SIG-M5 treated with dmso at 0.1 percent for 504 hours (cell line): ENCODE results near the gene RNF10.
"Not testable (repeated sequence)": the region's sequence is repeated elsewhere in the genome, so short reads cannot be mapped to it uniquely, and the experiment has no call there.

Experiments
- DNase-seq: peaks from one replicate; lab custom pipeline; 2025; ENCODE audit not compliant: unreplicated experiment; lab: John Stamatoyannopoulos, UW

Gene RNF10

GRCh38 chr12:120534203-120534702 lies at the start of gene RNF10:
Gene RNF10 (plus strand): TSS chr12:120534356. CDS start chr12:120534812, 456 bp downstream.
- peak; percentile 89 for DNase-seq

- no peak for DNase-seq
Measured at GRCh38 chr12:120485961-120486881, 47.9 kb upstream of the RNF10 start.

GRCh38 chr12:120487552-120487951 lies 46.6 kb upstream of the RNF10 start:
- not testable (repeated sequence) for DNase-seq

GRCh38 chr12:120488057-120488640 lies 46.0 kb upstream of the RNF10 start:
- no peak for DNase-seq

- DNase-seq: no peak
Measured at GRCh38 chr12:120489018-120489417, 45.1 kb upstream of the RNF10 start.

DNA sequence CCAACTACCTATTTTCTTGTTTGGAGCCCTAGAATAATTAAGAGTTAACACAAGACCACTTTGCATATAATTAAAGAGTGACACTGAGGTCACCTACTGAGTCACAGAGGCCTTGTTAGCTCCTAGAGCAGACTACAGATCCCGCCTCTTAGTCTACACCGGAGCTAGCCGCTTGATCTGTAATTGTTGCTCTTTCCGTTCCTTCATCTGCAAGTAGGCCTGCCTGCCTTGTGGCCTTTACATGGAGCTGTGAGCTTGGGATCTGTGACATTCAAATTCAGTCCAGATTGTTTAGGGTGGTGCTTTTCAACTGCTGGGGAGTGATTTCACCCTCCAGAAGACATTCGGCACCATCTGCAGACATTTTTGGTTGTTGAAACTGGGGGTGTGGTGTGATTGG lies 43.8 kb upstream of the RNF10 start:
- no peak for DNase-seq

DNA sequence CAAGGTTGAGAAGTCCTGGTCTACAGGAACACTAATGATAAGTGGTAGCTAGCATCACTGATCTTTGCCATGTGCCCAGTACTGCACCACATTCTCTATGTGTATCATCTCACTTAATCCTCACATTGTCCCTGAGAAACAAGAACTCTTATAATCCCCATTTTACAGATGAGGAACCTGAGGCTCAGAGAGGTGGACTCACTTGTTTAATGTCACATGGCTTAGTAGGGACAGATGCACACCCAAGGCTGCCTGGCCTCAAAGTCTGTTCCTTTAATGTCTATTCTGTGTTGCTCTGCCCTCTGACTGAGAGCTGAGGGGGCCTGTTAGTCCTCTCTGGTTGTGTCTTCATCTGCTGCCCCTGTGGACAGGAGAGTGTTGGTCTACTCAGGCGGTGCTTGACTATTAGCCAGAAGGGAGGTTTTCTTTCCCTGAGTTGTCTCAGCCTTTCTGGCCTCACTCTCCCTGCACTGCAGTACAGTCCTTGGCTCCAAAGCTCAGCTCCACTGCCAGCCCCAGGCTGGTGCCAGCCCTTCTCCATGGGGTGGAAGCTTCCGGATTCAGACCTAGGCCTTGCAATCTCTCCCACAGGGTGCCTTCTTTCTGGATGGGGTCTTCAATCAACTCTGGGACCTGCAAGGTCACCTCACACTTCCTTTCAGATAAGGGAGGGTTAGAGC lies 43.2 kb upstream of the RNF10 start:
- no peak for DNase-seq

DNA sequence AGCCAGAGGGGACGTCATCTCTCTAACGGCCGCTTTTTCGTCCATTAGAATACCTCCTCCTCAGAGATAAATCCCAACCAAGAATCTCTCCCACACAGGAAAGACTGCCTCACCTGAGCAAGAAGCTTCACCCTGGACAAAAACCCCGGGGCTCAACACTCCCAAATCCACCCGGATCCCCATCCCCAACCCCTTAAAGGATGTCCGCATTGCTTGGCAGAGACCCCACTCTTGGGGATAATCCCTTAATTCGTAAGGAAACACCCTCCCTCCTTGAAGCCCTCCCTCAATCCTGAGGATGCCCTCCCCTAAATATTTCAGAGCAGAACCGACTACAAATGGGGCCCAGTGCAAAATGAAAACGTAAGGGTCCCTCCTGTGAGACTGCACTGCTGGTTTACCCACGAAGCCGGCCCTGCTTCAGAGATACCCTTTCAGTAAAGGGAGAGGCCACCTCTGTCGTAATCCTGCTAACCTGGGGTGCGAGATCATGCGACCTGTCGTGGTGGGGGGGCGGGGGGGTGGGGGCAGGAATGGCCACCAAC lies 38.9 kb upstream of the RNF10 start:
- DNase-seq: no peak

GRCh38 chr12:120495731-120496412 lies 38.3 kb upstream of the RNF10 start, which contains the start of gene DYNLL1:
Gene DYNLL1 (plus strand): TSS chr12:120496113. CDS start chr12:120496422, 309 bp downstream.
- DNase-seq: peak; percentile 95

DNA sequence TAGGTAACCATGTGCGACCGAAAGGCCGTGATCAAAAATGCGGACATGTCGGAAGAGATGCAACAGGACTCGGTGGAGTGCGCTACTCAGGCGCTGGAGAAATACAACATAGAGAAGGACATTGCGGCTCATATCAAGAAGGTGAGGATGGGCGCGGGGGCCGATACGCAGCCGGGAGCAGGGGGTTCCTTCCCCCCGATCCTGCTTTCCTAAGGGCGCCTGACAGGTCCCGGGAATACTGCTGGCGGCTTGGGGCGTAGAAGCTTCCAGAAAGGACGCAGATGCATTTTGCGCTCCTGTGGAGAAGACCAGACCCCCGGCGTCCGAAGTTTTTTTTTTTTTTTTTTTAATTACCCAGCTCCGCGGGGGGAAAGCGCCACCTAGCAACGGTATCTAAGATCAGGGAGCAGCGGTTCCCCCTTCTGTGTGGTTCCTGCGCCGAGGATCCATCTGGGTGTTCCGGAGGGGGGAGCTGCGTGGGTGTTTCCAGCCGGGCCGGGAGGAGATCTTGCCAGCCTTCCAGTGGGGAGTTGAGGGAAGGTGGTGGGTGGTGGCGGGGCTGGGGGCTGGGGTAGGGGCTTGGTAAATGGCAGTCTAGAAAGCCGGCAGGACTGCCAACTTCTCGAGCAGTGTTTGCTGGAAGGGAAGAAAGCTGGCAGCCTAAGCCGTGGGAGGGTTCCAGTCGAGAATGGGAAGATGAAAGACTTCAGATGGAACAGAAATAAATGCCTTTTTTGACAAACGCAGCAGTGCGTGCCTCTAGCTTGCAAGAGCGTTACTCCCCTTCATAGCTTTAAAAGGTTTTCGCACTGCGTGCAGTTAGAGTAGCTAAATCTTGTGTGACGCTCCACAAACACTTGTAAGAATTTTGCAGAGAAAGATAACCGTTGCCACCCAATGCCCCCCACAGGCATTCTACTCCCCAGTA lies 37.5 kb upstream of the RNF10 start:
- DNase-seq: peak; percentile 79

- DNase-seq: no peak
Measured at GRCh38 chr12:120497524-120498150, 36.5 kb upstream of the RNF10 start.

- DNase-seq: no peak
Measured at GRCh38 chr12:120498870-120499515, 35.2 kb upstream of the RNF10 start.

- no peak for DNase-seq
Measured at GRCh38 chr12:120500581-120500980, 33.6 kb upstream of the RNF10 start.

- no peak for DNase-seq
Measured at GRCh38 chr12:120504587-120504986, 29.6 kb upstream of the RNF10 start.

DNA sequence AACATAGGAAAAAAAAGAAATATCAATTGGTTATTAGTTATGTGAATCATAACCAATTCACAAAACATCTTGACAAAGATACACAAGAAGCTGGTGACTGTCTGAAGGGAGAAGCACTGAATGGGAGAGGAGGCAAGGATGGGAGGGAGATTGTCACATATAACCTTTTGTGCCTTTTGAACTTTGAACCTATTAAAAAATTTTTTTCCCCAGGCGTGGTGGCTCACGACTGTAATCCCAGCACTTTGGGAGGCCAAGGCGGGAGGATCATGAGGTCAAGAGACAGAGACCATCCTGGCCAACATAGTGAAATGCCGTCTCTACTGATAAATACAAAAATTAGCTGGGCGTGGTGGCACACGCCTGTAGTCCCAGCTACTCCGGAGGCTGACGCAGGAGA lies 25.6 kb upstream of the RNF10 start:
- DNase-seq: no peak

DNA sequence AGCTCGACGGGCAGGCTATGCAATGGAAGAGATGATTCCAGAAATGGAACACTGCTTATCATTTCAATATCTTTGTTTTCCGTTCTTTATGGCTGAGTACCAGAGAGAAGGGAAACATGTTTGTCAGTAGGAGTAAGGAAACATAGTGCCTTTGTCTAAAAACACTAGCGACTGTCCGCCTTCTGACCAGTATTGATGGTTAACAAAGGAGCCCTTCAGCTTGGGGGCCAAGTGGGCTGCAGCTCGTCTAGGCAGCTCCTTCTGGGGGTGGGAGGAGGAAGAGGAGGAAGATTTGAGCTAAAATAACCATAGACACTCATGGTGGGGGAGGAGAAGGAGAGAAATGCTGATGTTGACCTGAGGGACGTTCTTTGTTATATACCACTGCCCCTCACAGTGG lies 20.2 kb upstream of the RNF10 start:
- no peak for DNase-seq

GRCh38 chr12:120515496-120515895 lies 18.7 kb upstream of the RNF10 start:
- DNase-seq: no peak

GRCh38 chr12:120519324-120519723 lies 14.8 kb upstream of the RNF10 start:
- DNase-seq: not testable (repeated sequence)

DNA sequence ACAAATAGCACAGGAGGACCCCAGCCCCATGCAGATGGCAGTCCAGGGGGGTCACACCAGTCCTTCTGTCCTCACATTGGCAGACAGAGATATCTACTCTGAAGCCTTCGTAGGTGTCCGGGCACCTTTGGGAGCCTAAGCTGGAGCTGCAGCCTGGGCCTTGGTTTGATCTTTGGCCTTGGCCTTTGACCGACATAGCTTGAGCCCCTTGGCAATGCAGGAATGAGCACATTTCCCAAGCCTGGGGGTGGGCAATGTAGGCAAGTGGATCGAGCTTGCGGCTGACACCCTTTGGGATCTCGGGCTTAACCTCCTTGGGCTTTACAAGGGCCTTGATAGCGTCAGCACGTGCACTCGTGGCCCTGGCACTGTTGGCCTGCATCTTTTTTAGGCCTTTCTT lies 11.6 kb upstream of the RNF10 start:
- no peak for DNase-seq
